Esophagus (tissue), 2 donors: Measurements from ENCODE around the gene BTBD9. TPM values are rescaled to one million over a fixed set of nuclear protein-coding genes. Genes with fewer than 3 reads are reported as not detected.

ENCODE experiments used
- H3K27ac ChIP-seq, 2 donors: one replicate each; pipeline ENCODE4 v1.5.1; 2013; ENCODE audit warnings: low read depth in 2 of 2, mild to moderate bottlenecking in 2 of 2, inconsistent platforms in 1 of 2, low read length in 1 of 2, moderate library complexity in 1 of 2
- H3K27me3 ChIP-seq, 2 donors: one replicate each; pipeline ENCODE4 v1.6.1; 2013; ENCODE audit warnings: low read length in 2 of 2, control low read depth in 1 of 2, mild to moderate bottlenecking in 1 of 2; ENCODE audit not compliant: insufficient read depth in 2 of 2, control insufficient read depth in 1 of 2
- H3K36me3 ChIP-seq, 2 donors: one replicate each; pipeline ENCODE4 v1.6.1; 2013; ENCODE audit warnings: low read length in 1 of 2; ENCODE audit not compliant: control insufficient read depth in 2 of 2, insufficient read depth in 2 of 2
- H3K4me1 ChIP-seq, 2 donors: one replicate each; pipeline ENCODE4 v1.6.1; 2013; ENCODE audit warnings: low read length in 1 of 2; ENCODE audit not compliant: control insufficient read depth in 2 of 2, insufficient read depth in 2 of 2
- H3K4me3 ChIP-seq, 2 donors: one replicate each; pipeline ENCODE4 v1.5.1; 2013; ENCODE audit warnings: low read length in 2 of 2, mild to moderate bottlenecking in 2 of 2, low read depth in 1 of 2, moderate library complexity in 1 of 2
- H3K9me3 ChIP-seq, 2 donors: one replicate each; pipeline ENCODE4 v1.6.1; 2013; ENCODE audit warnings: mild to moderate bottlenecking in 2 of 2, low read depth in 1 of 2, low read length in 1 of 2, moderate library complexity in 1 of 2; ENCODE audit not compliant: control insufficient read depth in 2 of 2, insufficient read depth in 1 of 2
- WGBS, 2 donors: extraction: QIAGEN DNeasy Blood & Tissue Kit; methylation state at CpG; one replicate each; pipeline ENCODE4 v1.1.7; 2013; 5-methylcytosine and 5-hydroxymethylcytosine counted together
- polyA plus RNA-seq, 2 donors: library from polyadenylated mRNA; stranded (reverse); fragments of 200-250 nt; gene quantifications; one replicate each; pipeline ENCODE4 v1.2.3, GENCODE V29; 2013
- donor health status: healthy with polysubstance abuse.
- donor health status: Bipolar disorder and iron deficiency.

BTBD9 gene
- polyA plus RNA-seq, 2 donors, result 3.2 to 3.8 TPM

- Histone ChIP-seq H3K4me1 (no peaks in the 10 kb centered on the region), H3K4me3 (no peak overlapping the region), H3K27ac (no peak overlapping the region), H3K9me3 (no peaks in the 10 kb centered on the region), H3K27me3 (no peaks in the 10 kb centered on the region), H3K36me3 (no peaks in the 10 kb centered on the region)
Observed at GRCh38 chr6:38554014-38554413, 85.7 kb downstream of the BTBD9 start.

GRCh38 chr6:38552121-38552520, 87.6 kb downstream of the BTBD9 start:
- Histone ChIP-seq H3K9me3 (no peaks in the 10 kb centered on the region), H3K4me3 (no peak overlapping the region), H3K36me3 (no peaks in the 10 kb centered on the region), H3K4me1 (no peaks in the 10 kb centered on the region), H3K27ac (no peak overlapping the region), H3K27me3 (no peaks in the 10 kb centered on the region)
- WGBS, 2 donors, result 88 to 92% methylated on average over 3 of the region's 3 CpGs

GRCh38 chr6:38549795-38550194, 89.9 kb downstream of the BTBD9 start:
- no peaks in the 10 kb centered on the region for H3K4me1 ChIP-seq
- H3K4me3 ChIP-seq, result no peak overlapping the region
- H3K27ac ChIP-seq, result no peak overlapping the region
- H3K9me3 ChIP-seq, result no peaks in the 10 kb centered on the region
- 72 to 79% methylated on average over 5 of the region's 5 CpGs for WGBS, 2 donors
- no peaks in the 10 kb centered on the region for H3K27me3 ChIP-seq
- no peaks in the 10 kb centered on the region for H3K36me3 ChIP-seq

GRCh38 chr6:38549180-38549579, 90.5 kb downstream of the BTBD9 start:
- H3K27me3 ChIP-seq, result no peaks in the 10 kb centered on the region
- H3K4me3 ChIP-seq, result no peak overlapping the region
- H3K9me3 ChIP-seq, result no peaks in the 10 kb centered on the region
- H3K4me1 ChIP-seq, result no peaks in the 10 kb centered on the region
- H3K36me3 ChIP-seq, result no peaks in the 10 kb centered on the region
- WGBS, 2 donors, result 78 to 89% methylated on average over 2 of the region's 2 CpGs
- no peak overlapping the region for H3K27ac ChIP-seq

GRCh38 chr6:38543022-38543421, 96.7 kb downstream of the BTBD9 start:
- H3K36me3 ChIP-seq, result no peaks in the 10 kb centered on the region
- peaks cover 0 to 2% of the 10 kb centered on the region in 2 donors for H3K4me1 ChIP-seq
- H3K27me3 ChIP-seq, result no peaks in the 10 kb centered on the region
- no peaks in the 10 kb centered on the region for H3K9me3 ChIP-seq
- no peak overlapping the region for H3K27ac ChIP-seq
- WGBS, 2 donors, result 91 to 93% methylated on average over 2 of the region's 2 CpGs
- H3K4me3 ChIP-seq, result no peak overlapping the region

GRCh38 chr6:38542031-38542430, 97.7 kb downstream of the BTBD9 start:
- Histone ChIP-seq H3K9me3 (no peaks in the 10 kb centered on the region), H3K27ac (no peak overlapping the region), H3K36me3 (no peaks in the 10 kb centered on the region), H3K27me3 (no peaks in the 10 kb centered on the region), H3K4me1 (peaks cover 0 to 2% of the 10 kb centered on the region in 2 donors), H3K4me3 (no peak overlapping the region)
- 48 to 63% methylated on average over 2 of the region's 2 CpGs for WGBS, 2 donors

GRCh38 chr6:38533064-38533463, 106.7 kb downstream of the BTBD9 start:
- Histone ChIP-seq H3K4me1 (no peaks in the 10 kb centered on the region), H3K4me3 (no peak overlapping the region), H3K27me3 (no peaks in the 10 kb centered on the region), H3K9me3 (no peaks in the 10 kb centered on the region), H3K27ac (no peak overlapping the region), H3K36me3 (no peaks in the 10 kb centered on the region)

- no peaks in the 10 kb centered on the region for H3K27me3 ChIP-seq
- H3K4me3 ChIP-seq, result no peak overlapping the region
- WGBS, 2 donors, result 84 to 88% methylated on average over 3 of the region's 3 CpGs
Observed at GRCh38 chr6:38531134-38531533, 108.6 kb downstream of the BTBD9 start.

GRCh38 chr6:38528196-38528965, 111.3 kb downstream of the BTBD9 start:
- H3K27ac ChIP-seq, result no peak overlapping the region
- H3K36me3 ChIP-seq, result peaks cover 0 to 2% of the 10 kb centered on the region in 2 donors
- no peak overlapping the region for H3K4me3 ChIP-seq
- H3K27me3 ChIP-seq, result no peaks in the 10 kb centered on the region
- H3K9me3 ChIP-seq, result peaks cover 0 to 5% of the 10 kb centered on the region in 2 donors
- H3K4me1 ChIP-seq, result no peaks in the 10 kb centered on the region
- WGBS, 2 donors, result 89 to 93% methylated on average over 5 of the region's 5 CpGs

More at GRCh38 chr6:38531134-38531533, 108.6 kb downstream of the BTBD9 start:
- Histone ChIP-seq H3K36me3 (no peaks in the 10 kb centered on the region), H3K9me3 (peaks cover 0 to 4% of the 10 kb centered on the region in 2 donors), H3K4me1 (no peaks in the 10 kb centered on the region), H3K27ac (no peak overlapping the region)

- H3K4me1 ChIP-seq, result no peaks in the 10 kb centered on the region
- H3K36me3 ChIP-seq, result peaks cover 0 to 2% of the 10 kb centered on the region in 2 donors
- H3K27me3 ChIP-seq, result no peaks in the 10 kb centered on the region
- no peak overlapping the region for H3K27ac ChIP-seq
- H3K9me3 ChIP-seq, result peaks cover 0 to 5% of the 10 kb centered on the region in 2 donors
- WGBS, 2 donors, result 85 to 96% methylated on average over 1 of the region's 1 CpG
- H3K4me3 ChIP-seq, result no peak overlapping the region
Observed at GRCh38 chr6:38527371-38527770, 112.4 kb downstream of the BTBD9 start.
